K562 (cell line): Measurements from ENCODE around the gene EGR1. TPM values are rescaled to one million over a fixed set of nuclear protein-coding genes. Genes with fewer than 3 reads are reported as not detected.
A peak's percentile ranks its signal among the peaks of the same experiment; 100 is the strongest.

Experiments used
- CBX3 ChIP-seq, 2 experiments: IDR thresholded peaks; 1 replicate in 1 of 2; 2 replicates in 1 of 2; pipeline ENCODE4 v1.6.1; 2012; ENCODE audit warnings: inconsistent platforms in 2 of 2, low read length in 2 of 2, borderline replicate concordance in 1 of 2, control low read depth in 1 of 2
- DNMT1 ChIP-seq: fragments of 450-650 bp; IDR thresholded peaks from 2 replicates; pipeline ENCODE4 v1.6.1; 2016; ENCODE audit warnings: antibody characterized with exemption, mild to moderate bottlenecking
- ETS1 ChIP-seq: conservative IDR thresholded peaks from 2 replicates; pipeline ENCODE4 v1.6.1; 2011; ENCODE audit warnings: low read depth, mild to moderate bottlenecking, low read length; ENCODE audit not compliant: control insufficient read depth
- ETV1 ChIP-seq: fragments of 450-650 bp; conservative IDR thresholded peaks from 2 replicates; pipeline ENCODE4 v1.6.1; 2016; ENCODE audit warnings: missing genetic modification characterization, control low read depth, low read depth, missing compliant biosample characterization
- GATAD2B ChIP-seq: fragments of 450-650 bp; IDR thresholded peaks from 2 replicates; pipeline ENCODE4 v1.6.1; 2017; ENCODE audit warnings: mild to moderate bottlenecking, borderline replicate concordance
- POLR2B ChIP-seq: fragments of 450-650 bp; IDR thresholded peaks from 2 replicates; pipeline ENCODE4 v1.6.1; 2018; ENCODE audit warnings: low read depth; ENCODE audit not compliant: partially characterized antibody
- POLR2G ChIP-seq: fragments of 200-400 bp; formaldehyde crosslinking; IDR thresholded peaks from 2 replicates; pipeline ENCODE4 v1.6.1; 2017; ENCODE audit warnings: low read depth, mild to moderate bottlenecking, antibody characterized with exemption, low read length, moderate library complexity
- RREB1 ChIP-seq: fragments of 250-450 bp; sonication (Bioruptor Pico); IDR thresholded peaks from 2 replicates; pipeline ENCODE4 v1.4.0; 2020
- SAFB2 ChIP-seq: fragments of 200-400 bp; formaldehyde crosslinking; IDR thresholded peaks from 2 replicates; pipeline ENCODE4 v1.6.1; 2018; ENCODE audit warnings: borderline replicate concordance, low read length, low read depth, moderate library complexity; ENCODE audit not compliant: severe bottlenecking
- TARDBP ChIP-seq: fragments of 450-650 bp; IDR thresholded peaks from 2 replicates; pipeline ENCODE4 v1.6.1; 2016
- ZNF717 ChIP-seq: fragments of 250-450 bp; sonication (Bioruptor Pico); IDR thresholded peaks from 2 replicates; pipeline ENCODE4 v1.5.0; 2021
- polyA plus RNA-seq, 8 experiments: library from polyadenylated mRNA; depleted of rRNA in 4 of 8; stranded (reverse) in 5 of 8; unstranded in 3 of 8; fragments of >200 nt; fragmentation: Nextera tagmentation in 2 of 8; fragmentation: Illumina TruSeq in 1 of 8; extraction: Ambion mirVana in 2 of 8; extraction: Trizol in 1 of 8; gene quantifications; 2 replicates each; pipeline versions ENCODE4 v1.2.1 to v1.2.3, GENCODE V29; 2011 to 2014; ENCODE audit warnings: inconsistent platforms in 1 of 8, missing spikeins in 1 of 8
- total RNA-seq, 7 experiments: library from RNA; depleted of rRNA in 6 of 7; stranded (reverse); fragments of >200 nt in 6 of 7; fragmentation: Illumina TruSeq in 2 of 7; extraction: Trizol in 2 of 7; gene quantifications; 2 replicates each; pipeline versions ENCODE4 v1.2.1 to v1.2.3, GENCODE V29; 2011 to 2021; ENCODE audit warnings: low replicate concordance in 1 of 7
- TF ChIP-seq, protein P1 (sequence below): sonication (generic); formaldehyde crosslinking; IDR thresholded peaks from 2 replicates; pipeline ENCODE4 v1.8.1; 2023; ENCODE audit warnings: missing genetic modification reagents, mild to moderate bottlenecking, borderline replicate concordance

Gene EGR1
- total and polyA plus RNA-seq, 9 of the 15 experiments (the other 6 are each of a cell fraction or from before 2014, with no cell fraction given): 1.3 to 132 (median 21.5) TPM

- TF ChIP-seq, protein P1, sequence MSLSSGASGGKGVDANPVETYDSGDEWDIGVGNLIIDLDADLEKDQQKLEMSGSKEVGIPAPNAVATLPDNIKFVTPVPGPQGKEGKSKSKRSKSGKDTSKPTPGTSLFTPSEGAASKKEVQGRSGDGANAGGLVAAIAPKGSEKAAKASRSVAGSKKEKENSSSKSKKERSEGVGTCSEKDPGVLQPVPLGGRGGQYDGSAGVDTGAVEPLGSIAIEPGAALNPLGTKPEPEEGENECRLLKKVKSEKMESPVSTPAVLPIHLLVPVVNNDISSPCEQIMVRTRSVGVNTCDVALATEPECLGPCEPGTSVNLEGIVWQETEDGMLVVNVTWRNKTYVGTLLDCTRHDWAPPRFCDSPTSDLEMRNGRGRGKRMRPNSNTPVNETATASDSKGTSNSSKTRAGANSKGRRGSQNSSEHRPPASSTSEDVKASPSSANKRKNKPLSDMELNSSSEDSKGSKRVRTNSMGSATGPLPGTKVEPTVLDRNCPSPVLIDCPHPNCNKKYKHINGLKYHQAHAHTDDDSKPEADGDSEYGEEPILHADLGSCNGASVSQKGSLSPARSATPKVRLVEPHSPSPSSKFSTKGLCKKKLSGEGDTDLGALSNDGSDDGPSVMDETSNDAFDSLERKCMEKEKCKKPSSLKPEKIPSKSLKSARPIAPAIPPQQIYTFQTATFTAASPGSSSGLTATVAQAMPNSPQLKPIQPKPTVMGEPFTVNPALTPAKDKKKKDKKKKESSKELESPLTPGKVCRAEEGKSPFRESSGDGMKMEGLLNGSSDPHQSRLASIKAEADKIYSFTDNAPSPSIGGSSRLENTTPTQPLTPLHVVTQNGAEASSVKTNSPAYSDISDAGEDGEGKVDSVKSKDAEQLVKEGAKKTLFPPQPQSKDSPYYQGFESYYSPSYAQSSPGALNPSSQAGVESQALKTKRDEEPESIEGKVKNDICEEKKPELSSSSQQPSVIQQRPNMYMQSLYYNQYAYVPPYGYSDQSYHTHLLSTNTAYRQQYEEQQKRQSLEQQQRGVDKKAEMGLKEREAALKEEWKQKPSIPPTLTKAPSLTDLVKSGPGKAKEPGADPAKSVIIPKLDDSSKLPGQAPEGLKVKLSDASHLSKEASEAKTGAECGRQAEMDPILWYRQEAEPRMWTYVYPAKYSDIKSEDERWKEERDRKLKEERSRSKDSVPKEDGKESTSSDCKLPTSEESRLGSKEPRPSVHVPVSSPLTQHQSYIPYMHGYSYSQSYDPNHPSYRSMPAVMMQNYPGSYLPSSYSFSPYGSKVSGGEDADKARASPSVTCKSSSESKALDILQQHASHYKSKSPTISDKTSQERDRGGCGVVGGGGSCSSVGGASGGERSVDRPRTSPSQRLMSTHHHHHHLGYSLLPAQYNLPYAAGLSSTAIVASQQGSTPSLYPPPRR: no peak
- TF ChIP-seq TARDBP (no peak), ZNF717 (CRISPR knock-in tag) (no peak; the same call in 1 of the 2 replicates), DNMT1 (no peak), SAFB2 (no peak), POLR2B (no peak), CBX3 (IDR thresholded peaks at IDR 0.05; ENCODE audit: borderline replicate concordance in 1 of 2, low read length in 2 of 2) (no peak), ETV1 (no peak), RREB1 (CRISPR knock-in tag) (no peak), POLR2G (peak; percentile 82), GATAD2B (no peak), ETS1 (no peak)
Measured at GRCh38 chr5:138470322-138471051, 5.2 kb downstream of the EGR1 start (continued).
